Neural cell (in vitro differentiated cells): Measurements from ENCODE around the gene FZR1. TPM values are rescaled to one million over a fixed set of nuclear protein-coding genes. Genes with fewer than 3 reads are reported as not detected.
"Not testable (repeated sequence)": the region's sequence is repeated elsewhere in the genome, so short reads cannot be mapped to it uniquely, and the experiment has no call there.

Experiments used
- H2AFZ ChIP-seq: fragments of 200-600, 300-800 bp; sonication (generic), shearing (Covaris generic); 2 replicates; pipeline ENCODE4 v1.6.0; 2014; ENCODE audit warnings: low read depth, mild to moderate bottlenecking, antibody characterized with exemption, low read length, moderate library complexity
- H3F3A ChIP-seq: fragments of 200-600 bp; shearing (Covaris generic); 2 replicates; pipeline ENCODE4 v1.6.1; 2016; ENCODE audit warnings: mild to moderate bottlenecking, moderate library complexity, mixed read lengths, antibody characterized with exemption, low read length; ENCODE audit not compliant: insufficient read depth, poor library complexity, severe bottlenecking
- H3K27ac ChIP-seq: fragments of 200-600, 300-800 bp; sonication (generic), shearing (Covaris generic); 2 replicates; pipeline ENCODE4 v1.5.1; 2014; ENCODE audit warnings: mild to moderate bottlenecking, low read length, moderate library complexity
- H3K27me3 ChIP-seq: fragments of 300-800, 200-600 bp; sonication (generic), shearing (Covaris generic); 2 replicates; pipeline ENCODE4 v1.6.0; 2014; ENCODE audit warnings: mild to moderate bottlenecking, low read depth, low read length, moderate library complexity; ENCODE audit not compliant: insufficient read depth
- H3K36me3 ChIP-seq: fragments of 300-800, 200-600 bp; sonication (generic), shearing (Covaris generic); 2 replicates; pipeline ENCODE4 v1.5.1; 2014; ENCODE audit warnings: mild to moderate bottlenecking, antibody characterized with exemption, low read length, moderate library complexity; ENCODE audit not compliant: insufficient read depth
- H3K4me2 ChIP-seq: fragments of 300-800, 200-600 bp; sonication (generic), shearing (Covaris generic); 2 replicates; pipeline ENCODE4 v1.6.0; 2014; ENCODE audit warnings: mild to moderate bottlenecking, low read length
- H3K4me3 ChIP-seq: fragments of 300-800, 200-600 bp; sonication (generic), shearing (Covaris generic); 2 replicates; pipeline ENCODE4 v1.5.1; 2014; ENCODE audit warnings: mild to moderate bottlenecking, low read length, moderate library complexity
- H3K79me2 ChIP-seq: fragments of 200-600 bp; shearing (Covaris generic); replicated peaks from 2 replicates; pipeline ENCODE4 v1.6.0; 2014; ENCODE audit warnings: mild to moderate bottlenecking, low read length, moderate library complexity; ENCODE audit not compliant: insufficient read depth
- H3K9ac ChIP-seq: fragments of 300-800, 200-600 bp; sonication (generic), shearing (Covaris generic); 2 replicates; pipeline ENCODE4 v1.6.1; 2016; ENCODE audit warnings: mild to moderate bottlenecking, low read length, mixed read lengths
- H3K9me2 ChIP-seq: fragments of 200-600 bp; shearing (Covaris generic); 2 replicates; pipeline ENCODE4 v1.6.1; 2016; ENCODE audit warnings: mild to moderate bottlenecking, low read length, mixed read lengths; ENCODE audit not compliant: insufficient read depth
- H3K9me3 ChIP-seq: fragments of 200-600, 300-800 bp; sonication (generic), shearing (Covaris generic); 2 replicates; pipeline ENCODE4 v1.6.1; 2016; ENCODE audit warnings: mild to moderate bottlenecking, mixed run types, low read length, moderate library complexity, mixed read lengths
- H4K20me1 ChIP-seq: fragments of 200-600 bp; shearing (Covaris generic); 2 replicates; pipeline ENCODE4 v1.6.1; 2016; ENCODE audit warnings: mild to moderate bottlenecking, mixed run types; ENCODE audit not compliant: insufficient read depth
- EP300 ChIP-seq: fragments of 450-650 bp; conservative IDR thresholded peaks from 2 replicates; pipeline ENCODE4 v1.6.1; 2014; ENCODE audit warnings: antibody characterized with exemption, mild to moderate bottlenecking, moderate library complexity; ENCODE audit not compliant: poor library complexity, severe bottlenecking
- EZH2 ChIP-seq: fragments of 200-600, 300-800 bp; shearing (Covaris generic), sonication (generic); IDR thresholded peaks from 2 replicates; pipeline ENCODE4 v1.6.1; 2014; ENCODE audit warnings: antibody characterized with exemption, low read length, borderline replicate concordance, mild to moderate bottlenecking; ENCODE audit not compliant: insufficient read depth, poor library complexity, severe bottlenecking
- MXI1 ChIP-seq: fragments of 450-650 bp; conservative IDR thresholded peaks from 2 replicates; pipeline ENCODE4 v1.6.1; 2014; ENCODE audit warnings: antibody characterized with exemption, mild to moderate bottlenecking; ENCODE audit not compliant: poor library complexity, severe bottlenecking
- POLR2AphosphoS5 ChIP-seq: IDR thresholded peaks from 2 replicates; pipeline ENCODE4 v1.6.1; 2012
- RAD21 ChIP-seq: fragments of 450-650 bp; conservative IDR thresholded peaks from 2 replicates; pipeline ENCODE4 v1.6.1; 2014; ENCODE audit warnings: antibody characterized with exemption, mild to moderate bottlenecking, moderate library complexity
- SMC3 ChIP-seq: fragments of 450-650 bp; conservative IDR thresholded peaks from 2 replicates; pipeline ENCODE4 v1.6.1; 2014; ENCODE audit warnings: antibody characterized with exemption, mild to moderate bottlenecking, moderate library complexity; ENCODE audit not compliant: poor library complexity
- TAF1 ChIP-seq: IDR thresholded peaks from 2 replicates; pipeline ENCODE4 v1.6.1; 2012; ENCODE audit warnings: low read depth
- polyA plus RNA-seq: library from polyadenylated mRNA; depleted of rRNA; stranded (reverse); fragments of >200 nt; gene quantifications from 2 replicates; pipeline ENCODE4 v1.2.3, GENCODE V29; 2014
- TF ChIP-seq, protein P1 (sequence below): fragments of 450-650 bp; IDR thresholded peaks from 2 replicates; pipeline ENCODE4 v1.5.1; 2014; ENCODE audit warnings: antibody characterized with exemption, mild to moderate bottlenecking, moderate library complexity; ENCODE audit not compliant: poor library complexity, severe bottlenecking
- TF ChIP-seq, protein P2 (sequence below): IDR thresholded peaks from 2 replicates; pipeline ENCODE4 v1.6.1; 2012; ENCODE audit warnings: borderline replicate concordance

The FZR1 gene
- polyA plus RNA-seq, 1 donor from 2014 or later, result 55.7 TPM

DNA sequence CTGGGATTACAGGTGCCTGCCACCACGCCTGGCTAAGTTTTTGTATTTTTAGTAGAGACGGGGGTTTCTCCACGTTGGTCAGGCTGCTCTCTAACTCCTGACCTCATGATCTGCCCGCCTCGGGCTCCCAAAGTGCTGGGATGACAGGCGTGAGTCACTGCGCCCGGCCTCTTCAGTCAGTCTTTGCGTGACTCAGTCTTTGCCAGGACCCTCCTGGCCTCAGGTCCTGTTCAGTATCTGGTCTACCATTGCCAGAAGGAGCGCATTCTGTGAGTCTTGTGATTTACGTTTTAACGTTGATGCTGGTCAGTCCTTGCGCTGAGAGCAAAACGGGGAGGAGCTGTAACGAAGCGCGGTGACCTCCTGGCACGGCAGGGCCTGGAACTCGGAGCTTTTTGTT is 59.0 kb downstream of the FZR1 start:
- Histone ChIP-seq H3K9ac (no peak overlapping the region), H4K20me1 (no peaks in the 10 kb centered on the region), H3K36me3 (no peaks in the 10 kb centered on the region), H3K4me2 (no peak overlapping the region), H3K79me2 (no peaks in the 10 kb centered on the region), H3K4me3 (no peak overlapping the region), H3F3A (no peaks in the 10 kb centered on the region), H3K9me2 (no peaks in the 10 kb centered on the region), H3K27ac (no peak overlapping the region), H2AFZ (no peak overlapping the region), H3K9me3 (no peaks in the 10 kb centered on the region), H3K27me3 (no peaks in the 10 kb centered on the region)
- TF ChIP-seq SMC3 (no peak), RAD21 (no peak), EZH2 (no peak), TAF1 (no peak), EP300 (no peak), MXI1 (no peak), POLR2AphosphoS5 (no peak)
- TF ChIP-seq, protein P1, sequence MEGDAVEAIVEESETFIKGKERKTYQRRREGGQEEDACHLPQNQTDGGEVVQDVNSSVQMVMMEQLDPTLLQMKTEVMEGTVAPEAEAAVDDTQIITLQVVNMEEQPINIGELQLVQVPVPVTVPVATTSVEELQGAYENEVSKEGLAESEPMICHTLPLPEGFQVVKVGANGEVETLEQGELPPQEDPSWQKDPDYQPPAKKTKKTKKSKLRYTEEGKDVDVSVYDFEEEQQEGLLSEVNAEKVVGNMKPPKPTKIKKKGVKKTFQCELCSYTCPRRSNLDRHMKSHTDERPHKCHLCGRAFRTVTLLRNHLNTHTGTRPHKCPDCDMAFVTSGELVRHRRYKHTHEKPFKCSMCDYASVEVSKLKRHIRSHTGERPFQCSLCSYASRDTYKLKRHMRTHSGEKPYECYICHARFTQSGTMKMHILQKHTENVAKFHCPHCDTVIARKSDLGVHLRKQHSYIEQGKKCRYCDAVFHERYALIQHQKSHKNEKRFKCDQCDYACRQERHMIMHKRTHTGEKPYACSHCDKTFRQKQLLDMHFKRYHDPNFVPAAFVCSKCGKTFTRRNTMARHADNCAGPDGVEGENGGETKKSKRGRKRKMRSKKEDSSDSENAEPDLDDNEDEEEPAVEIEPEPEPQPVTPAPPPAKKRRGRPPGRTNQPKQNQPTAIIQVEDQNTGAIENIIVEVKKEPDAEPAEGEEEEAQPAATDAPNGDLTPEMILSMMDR, result no peak
- TF ChIP-seq, protein P2, sequence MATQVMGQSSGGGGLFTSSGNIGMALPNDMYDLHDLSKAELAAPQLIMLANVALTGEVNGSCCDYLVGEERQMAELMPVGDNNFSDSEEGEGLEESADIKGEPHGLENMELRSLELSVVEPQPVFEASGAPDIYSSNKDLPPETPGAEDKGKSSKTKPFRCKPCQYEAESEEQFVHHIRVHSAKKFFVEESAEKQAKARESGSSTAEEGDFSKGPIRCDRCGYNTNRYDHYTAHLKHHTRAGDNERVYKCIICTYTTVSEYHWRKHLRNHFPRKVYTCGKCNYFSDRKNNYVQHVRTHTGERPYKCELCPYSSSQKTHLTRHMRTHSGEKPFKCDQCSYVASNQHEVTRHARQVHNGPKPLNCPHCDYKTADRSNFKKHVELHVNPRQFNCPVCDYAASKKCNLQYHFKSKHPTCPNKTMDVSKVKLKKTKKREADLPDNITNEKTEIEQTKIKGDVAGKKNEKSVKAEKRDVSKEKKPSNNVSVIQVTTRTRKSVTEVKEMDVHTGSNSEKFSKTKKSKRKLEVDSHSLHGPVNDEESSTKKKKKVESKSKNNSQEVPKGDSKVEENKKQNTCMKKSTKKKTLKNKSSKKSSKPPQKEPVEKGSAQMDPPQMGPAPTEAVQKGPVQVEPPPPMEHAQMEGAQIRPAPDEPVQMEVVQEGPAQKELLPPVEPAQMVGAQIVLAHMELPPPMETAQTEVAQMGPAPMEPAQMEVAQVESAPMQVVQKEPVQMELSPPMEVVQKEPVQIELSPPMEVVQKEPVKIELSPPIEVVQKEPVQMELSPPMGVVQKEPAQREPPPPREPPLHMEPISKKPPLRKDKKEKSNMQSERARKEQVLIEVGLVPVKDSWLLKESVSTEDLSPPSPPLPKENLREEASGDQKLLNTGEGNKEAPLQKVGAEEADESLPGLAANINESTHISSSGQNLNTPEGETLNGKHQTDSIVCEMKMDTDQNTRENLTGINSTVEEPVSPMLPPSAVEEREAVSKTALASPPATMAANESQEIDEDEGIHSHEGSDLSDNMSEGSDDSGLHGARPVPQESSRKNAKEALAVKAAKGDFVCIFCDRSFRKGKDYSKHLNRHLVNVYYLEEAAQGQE, result no peak

DNA sequence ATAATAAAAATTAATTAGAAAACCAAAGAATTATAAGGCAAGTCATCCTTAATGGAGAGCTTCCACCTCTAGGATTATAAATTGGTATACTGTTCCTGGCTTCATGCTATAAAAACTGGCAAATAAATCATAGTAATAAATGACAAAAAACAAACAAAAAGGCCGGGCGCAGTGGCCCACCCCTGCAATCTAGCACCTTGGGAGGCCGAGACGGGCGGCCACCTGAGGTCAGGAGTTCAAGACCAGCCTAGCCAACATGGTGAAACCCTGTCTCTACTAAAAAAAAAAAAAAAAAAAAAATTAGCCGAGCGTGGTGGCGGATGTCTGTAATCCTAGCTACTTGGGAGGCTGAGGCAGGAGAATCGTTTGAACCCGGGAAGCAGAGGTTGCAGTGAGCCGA is 63.9 kb downstream of the FZR1 start:
- H3K9me3 ChIP-seq, H3K9ac ChIP-seq, H3F3A ChIP-seq: not testable (repeated sequence)

DNA sequence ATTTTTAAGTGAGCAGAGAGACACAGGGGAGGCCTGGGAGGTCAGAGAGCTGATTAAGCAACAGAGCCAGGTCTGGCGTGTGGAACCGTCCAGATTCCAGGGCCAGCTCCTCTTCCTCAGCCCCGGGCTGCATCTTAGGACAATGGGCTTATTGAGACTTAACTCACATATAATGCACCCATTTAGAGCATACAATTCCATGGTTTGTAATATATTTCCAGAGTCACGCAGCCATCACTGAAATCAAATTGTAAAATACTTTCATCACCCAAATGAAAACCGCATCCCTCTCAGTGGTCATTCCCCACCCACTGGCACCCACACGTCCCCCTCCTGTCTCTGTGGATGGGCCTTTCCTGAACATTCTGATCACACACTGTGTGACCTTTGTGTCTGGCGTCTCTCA is 64.5 kb downstream of the FZR1 start:
- H3K9me2 ChIP-seq, result no peaks in the 10 kb centered on the region
- no peak for TF ChIP-seq RAD21
- TF ChIP-seq, protein P1, result no peak
- no peak for TF ChIP-seq POLR2AphosphoS5
- no peaks in the 10 kb centered on the region for H3K36me3 ChIP-seq
- no peak overlapping the region for H2AFZ ChIP-seq
- no peak overlapping the region for H3K4me2 ChIP-seq
- H3K27me3 ChIP-seq, result no peaks in the 10 kb centered on the region
- no peak overlapping the region for H3K4me3 ChIP-seq
- no peaks in the 10 kb centered on the region for H3F3A ChIP-seq
- no peak overlapping the region for H3K27ac ChIP-seq
- no peaks in the 10 kb centered on the region for H4K20me1 ChIP-seq
- no peak overlapping the region for H3K9ac ChIP-seq
- no peaks in the 10 kb centered on the region for H3K9me3 ChIP-seq
- no peaks in the 10 kb centered on the region for H3K79me2 ChIP-seq

More for the DNA sequence above, 63.9 kb downstream of the FZR1 start:
- H4K20me1 ChIP-seq, H3K9me2 ChIP-seq, H2AFZ ChIP-seq, H3K36me3 ChIP-seq, H3K27me3 ChIP-seq, H3K27ac ChIP-seq, H3K4me2 ChIP-seq, H3K79me2 ChIP-seq, H3K4me3 ChIP-seq: not testable (repeated sequence)
